ENCODE measurements around the gene SETBP1.
"Not testable (repeated sequence)": the region's sequence is repeated elsewhere in the genome, so short reads cannot be mapped to it uniquely, and the experiment has no call there.

Gene SETBP1

DNA sequence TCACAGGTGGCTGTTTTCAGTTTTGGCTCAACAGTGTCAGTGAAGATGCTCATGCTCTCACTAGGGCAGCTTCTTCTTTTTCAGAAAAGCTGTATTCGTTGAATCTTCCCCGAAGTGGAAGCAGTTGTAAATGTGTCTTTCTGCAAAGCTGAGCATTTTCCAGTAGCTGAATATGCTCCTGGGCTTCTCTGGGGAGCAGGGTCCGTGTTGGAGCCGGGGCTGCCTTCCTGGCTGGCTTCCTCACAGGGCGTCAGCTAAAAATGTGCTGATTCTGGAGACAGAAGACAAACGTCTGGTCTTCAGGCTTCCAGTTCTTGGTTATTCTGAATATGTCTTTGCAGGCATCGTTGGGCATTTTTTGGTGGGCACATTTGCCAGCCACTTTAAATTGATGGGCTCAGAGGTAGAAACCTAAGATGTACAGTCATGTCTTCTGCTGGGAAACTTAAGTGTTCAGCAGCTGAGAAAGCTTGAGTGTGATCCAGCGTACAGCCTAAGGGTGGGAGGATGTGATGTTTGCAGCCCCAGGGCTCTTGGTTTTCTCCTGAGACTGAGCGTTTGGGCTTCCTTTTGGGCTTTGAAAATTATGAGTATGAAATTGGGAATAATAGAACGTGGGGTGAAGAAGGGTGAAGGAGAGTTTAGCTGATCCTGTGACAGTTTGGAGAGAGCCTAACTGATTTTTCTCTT is 19.0 kb downstream of the SETBP1 start:
- H3K4me3 ChIP-seq (ENCODE audit: low read length) = no peak overlapping the region

GRCh38 chr18:44700652-44701051 is 20.0 kb downstream of the SETBP1 start:
- no peak overlapping the region for H3K4me3 ChIP-seq (ENCODE audit: low read length)
- DNase-seq (ENCODE audit: low read depth, low spot score) = no peak

More for the DNA sequence above, 19.0 kb downstream of the SETBP1 start:
- no peak for DNase-seq (ENCODE audit: low read depth, low spot score)

- no peak for DNase-seq (ENCODE audit: low read depth, low spot score)
- H3K4me3 ChIP-seq (ENCODE audit: low read length) = no peak overlapping the region
Measured at GRCh38 chr18:44701227-44701626, 20.5 kb downstream of the SETBP1 start.

DNA sequence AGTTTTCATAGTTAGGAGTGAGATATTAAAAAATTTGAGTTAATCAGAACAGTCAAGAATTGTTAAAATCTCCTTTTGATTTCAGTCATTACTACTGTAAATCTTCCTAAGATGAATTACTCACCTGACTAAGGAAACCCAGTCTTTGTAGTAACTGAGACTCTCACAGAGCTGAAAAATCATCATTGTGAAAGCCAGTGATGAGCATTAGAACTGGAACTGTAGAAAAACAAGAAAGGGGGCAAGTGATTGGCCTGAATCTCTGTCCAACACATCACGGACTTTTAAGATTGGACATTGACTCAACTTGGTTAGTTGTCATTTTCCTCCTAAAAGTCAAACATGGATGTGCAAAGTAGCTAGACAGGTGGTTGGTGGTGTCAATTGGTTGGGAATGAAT is 21.9 kb downstream of the SETBP1 start:
- DNase-seq (ENCODE audit: low read depth, low spot score) = no peak
- no peak overlapping the region for H3K4me3 ChIP-seq (ENCODE audit: low read length)

GRCh38 chr18:44704135-44704789 is 23.6 kb downstream of the SETBP1 start:
- H3K4me3 ChIP-seq (ENCODE audit: low read length) = no peak overlapping the region
- DNase-seq (ENCODE audit: low read depth, low spot score) = no peak

DNA sequence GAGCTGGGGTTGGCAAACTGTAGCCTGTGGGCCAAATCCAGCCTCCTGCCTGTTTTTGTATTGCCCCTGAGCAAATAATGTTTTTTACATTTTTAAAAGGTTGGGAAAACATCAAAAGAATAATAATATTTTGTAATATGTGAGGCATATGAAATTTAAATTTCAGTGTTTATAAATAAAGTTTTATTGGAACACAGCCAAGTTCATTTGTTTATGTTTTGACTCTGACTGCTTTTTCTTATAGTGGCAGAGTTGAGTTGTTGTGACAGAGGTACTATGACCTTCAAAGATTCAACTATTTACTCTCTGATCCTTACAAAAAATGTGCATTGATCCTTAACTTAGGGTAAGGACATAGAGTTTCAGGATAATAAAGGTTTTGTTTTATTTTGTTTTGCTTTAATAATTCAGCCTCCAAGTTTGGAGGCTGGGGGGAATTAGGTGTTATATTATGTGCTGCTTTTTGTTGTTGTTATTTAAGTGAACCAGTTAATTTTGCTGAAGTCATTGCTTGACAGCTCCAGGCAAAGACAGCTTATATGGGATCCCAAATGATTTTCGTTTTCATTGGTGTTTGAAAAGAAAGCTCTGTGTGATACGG is 24.5 kb downstream of the SETBP1 start:
- H3K4me3 ChIP-seq (ENCODE audit: low read length) = no peak overlapping the region
- DNase-seq (ENCODE audit: low read depth, low spot score) = no peak

DNA sequence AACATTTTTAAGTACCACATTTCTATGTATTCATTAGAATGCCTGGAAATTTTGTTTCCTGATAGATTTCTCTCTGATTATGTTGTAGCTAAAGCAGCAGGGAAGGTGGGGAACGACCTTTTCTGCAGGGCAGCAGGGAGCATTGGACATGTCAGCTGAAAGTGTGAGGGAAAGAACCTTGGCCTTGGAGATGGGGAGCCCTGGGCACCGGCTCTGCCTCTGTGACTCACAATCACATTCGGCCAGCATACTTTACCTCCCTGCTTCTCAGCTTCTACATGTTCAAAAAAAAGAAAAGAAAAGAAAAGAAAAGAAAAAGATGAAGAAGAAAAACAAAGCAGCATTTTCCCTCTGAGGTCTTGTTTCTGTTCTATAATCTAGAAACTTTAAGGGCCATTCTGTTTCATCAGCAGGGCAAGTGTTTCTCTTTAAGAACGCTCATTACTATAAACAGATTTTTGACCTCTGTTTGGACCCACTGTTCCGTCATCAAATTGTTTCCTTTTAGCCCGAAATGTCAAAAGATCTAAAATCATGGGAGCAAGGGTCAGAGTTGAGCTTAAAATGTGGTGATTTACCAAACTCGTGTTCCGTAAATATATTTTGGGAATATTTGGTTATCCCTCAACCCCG is 27.9 kb downstream of the SETBP1 start:
- no peak for DNase-seq (ENCODE audit: low read depth, low spot score)
- H3K4me3 ChIP-seq (ENCODE audit: low read length) = no peak overlapping the region

DNA sequence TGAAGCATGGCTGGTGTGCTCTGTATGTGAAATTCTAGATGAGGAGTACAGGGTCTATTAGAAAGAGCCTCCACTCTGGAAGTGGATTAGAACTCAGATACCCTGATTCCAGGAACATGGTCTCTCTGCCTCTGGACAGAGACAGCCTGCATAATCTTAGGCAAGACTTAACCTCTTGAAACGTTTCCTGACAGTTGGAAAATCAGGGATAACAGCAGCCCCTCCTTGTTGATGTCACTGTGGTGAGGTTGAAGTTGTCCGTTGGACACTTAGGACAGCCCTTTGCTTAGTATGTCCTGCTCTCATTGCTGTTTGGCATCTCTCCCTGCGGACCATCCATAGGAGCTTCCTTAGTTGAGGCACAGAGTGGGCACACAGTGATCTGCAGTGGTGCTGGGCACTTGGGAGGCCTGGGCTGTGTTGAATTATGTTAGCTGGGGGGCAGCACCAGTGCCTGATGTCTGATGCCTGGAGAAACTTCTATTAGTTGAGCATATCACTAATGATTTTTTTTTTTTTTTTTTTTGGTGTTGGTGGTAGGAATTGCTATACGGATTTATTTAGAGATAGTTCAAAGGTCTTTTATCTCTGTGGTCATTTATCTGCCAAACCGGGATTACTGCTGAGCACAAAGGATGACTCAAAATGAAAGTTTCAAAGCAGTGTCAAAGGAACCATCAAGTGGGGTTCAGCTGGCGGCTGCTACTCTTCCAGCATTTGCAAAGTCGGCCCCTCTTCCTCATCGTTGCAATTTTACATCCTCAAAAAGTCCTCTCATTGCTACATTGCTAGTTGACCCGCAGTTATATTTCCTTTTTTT is 28.8 kb downstream of the SETBP1 start:
- no peak overlapping the region for H3K4me3 ChIP-seq (ENCODE audit: low read length)

DNA sequence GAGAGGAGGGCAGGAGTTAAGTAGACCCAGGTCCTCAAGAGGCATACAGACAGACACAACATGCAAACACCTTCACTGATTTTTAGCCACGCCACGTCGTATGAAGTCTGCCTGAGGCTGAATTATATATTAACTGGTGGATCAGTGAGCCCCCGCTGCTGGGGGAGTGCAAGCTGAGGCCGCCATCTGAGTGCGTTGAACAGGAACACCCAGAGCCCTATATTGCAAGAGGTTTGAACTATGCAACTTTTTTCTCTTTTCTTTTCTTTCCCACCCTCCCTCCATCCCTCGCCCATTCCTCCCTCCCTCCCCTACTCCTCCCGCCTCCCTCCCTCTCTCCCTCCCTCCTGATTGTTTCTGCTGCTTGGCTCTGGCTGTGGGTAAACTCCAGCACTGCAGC is 30.2 kb downstream of the SETBP1 start:
- DNase-seq (ENCODE audit: low read depth, low spot score) = no peak
- H3K4me3 ChIP-seq (ENCODE audit: low read length) = no peak overlapping the region

More for the DNA sequence above, 28.8 kb downstream of the SETBP1 start:
- no peak for DNase-seq (ENCODE audit: low read depth, low spot score)

GRCh38 chr18:44712025-44712424 is 31.3 kb downstream of the SETBP1 start:
- no peak for DNase-seq (ENCODE audit: low read depth, low spot score)
- no peak overlapping the region for H3K4me3 ChIP-seq (ENCODE audit: low read length)

GRCh38 chr18:44713435-44713834 is 32.7 kb downstream of the SETBP1 start:
- no peak overlapping the region for H3K4me3 ChIP-seq (ENCODE audit: low read length)
- no peak for DNase-seq (ENCODE audit: low read depth, low spot score)

GRCh38 chr18:44714376-44714775 is 33.7 kb downstream of the SETBP1 start:
- no peak for DNase-seq (ENCODE audit: low read depth, low spot score)
- H3K4me3 ChIP-seq (ENCODE audit: low read length) = no peak overlapping the region

- no peak overlapping the region for H3K4me3 ChIP-seq (ENCODE audit: low read length)
- DNase-seq (ENCODE audit: low read depth, low spot score) = no peak
Measured at GRCh38 chr18:44715245-44715644, 34.6 kb downstream of the SETBP1 start.

DNA sequence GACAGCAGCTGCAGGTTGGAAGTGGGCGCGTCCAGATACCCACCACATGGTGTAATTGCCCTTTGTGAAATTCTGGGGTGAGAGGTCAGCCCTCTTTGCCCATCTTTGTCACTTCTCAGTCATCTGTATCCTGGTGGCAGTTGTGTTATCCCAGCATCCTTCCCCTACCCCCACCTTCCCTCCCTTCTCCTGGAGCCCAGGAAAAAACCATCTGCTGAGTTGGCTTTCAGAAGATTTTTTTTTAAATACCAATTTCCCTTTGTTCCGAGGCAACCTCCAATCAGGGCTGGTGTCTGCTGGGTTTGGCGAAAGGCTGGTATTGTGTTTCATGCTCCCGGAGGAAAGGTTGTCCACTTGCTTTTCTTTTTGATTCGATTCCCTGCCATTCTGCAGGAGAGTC is 35.2 kb downstream of the SETBP1 start:
- DNase-seq (ENCODE audit: low read depth, low spot score) = no peak
- no peak overlapping the region for H3K4me3 ChIP-seq (ENCODE audit: low read length)

DNA sequence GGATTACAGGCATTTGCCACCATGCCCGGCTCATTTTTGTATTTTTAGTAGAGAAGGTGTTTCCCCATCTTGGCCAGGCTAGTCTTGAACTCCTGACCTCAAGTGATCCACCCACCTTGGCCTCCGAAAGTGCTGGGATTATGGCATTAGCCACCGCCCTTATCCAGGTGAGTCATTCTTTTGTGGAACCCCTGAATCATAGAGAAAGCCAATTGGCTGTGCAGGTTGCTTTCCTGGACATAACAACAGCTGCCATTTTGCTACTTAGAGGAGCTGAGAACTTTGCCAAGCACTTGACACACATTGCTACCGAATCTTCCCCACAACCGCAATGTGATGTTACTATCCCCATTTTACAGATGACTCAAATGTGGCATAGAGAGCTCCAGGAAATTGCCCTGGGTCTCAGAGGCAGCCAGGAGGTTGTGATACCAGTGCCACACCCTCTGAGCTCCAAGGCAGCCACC is 36.0 kb downstream of the SETBP1 start:
- DNase-seq (ENCODE audit: low read depth, low spot score) = no peak
- H3K4me3 ChIP-seq (ENCODE audit: low read length) = no peak overlapping the region

DNA sequence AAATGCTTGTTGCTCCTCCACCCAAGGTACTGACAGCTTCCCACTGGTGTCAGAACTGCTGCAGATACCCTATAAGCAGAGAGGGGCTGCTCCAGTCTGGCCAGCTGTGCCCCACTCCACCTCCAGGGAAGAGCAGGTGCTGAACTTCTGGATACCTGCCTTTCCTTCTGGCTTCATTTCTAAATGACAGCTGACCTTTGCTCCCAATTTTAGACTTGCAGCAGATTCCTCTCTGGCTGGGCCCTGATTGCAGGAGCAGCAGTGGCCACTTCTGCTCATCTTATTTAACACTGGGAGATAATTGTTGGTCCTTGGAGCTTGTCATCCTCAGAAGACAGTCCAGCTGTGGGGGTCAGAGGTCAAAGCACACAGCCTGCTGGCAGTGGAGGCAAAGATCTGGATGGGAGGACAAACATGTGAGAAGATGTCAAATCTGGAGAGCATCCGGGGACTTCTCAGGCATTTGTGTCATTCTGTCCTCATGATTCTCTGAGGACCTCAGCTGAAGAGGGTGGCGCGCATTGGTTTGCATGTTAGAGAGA is 38.9 kb downstream of the SETBP1 start:
- H3K4me3 ChIP-seq (ENCODE audit: low read length) = no peak overlapping the region
- no peak for DNase-seq (ENCODE audit: low read depth, low spot score)

DNA sequence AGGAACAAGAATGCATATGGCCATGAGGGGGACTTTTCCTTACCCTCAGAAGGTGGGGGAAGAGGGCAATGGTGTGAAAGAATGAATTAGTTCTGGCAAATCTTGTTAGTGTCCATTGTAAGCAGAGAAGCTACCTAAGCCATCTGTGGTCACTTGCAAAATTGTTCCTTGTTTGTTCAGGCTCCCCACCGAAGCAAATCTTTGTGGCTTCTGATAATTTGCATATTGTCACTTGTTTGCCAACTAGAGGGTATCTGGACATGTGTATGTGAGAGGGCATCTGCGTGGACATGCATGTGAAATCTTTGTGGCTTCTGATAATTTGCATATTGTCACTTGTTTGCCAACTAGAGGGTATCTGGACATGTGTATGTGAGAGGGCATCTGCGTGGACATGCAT is 41.1 kb downstream of the SETBP1 start:
- not testable (repeated sequence) for DNase-seq (ENCODE audit: low read depth, low spot score); H3K4me3 ChIP-seq (ENCODE audit: low read length)

DNA sequence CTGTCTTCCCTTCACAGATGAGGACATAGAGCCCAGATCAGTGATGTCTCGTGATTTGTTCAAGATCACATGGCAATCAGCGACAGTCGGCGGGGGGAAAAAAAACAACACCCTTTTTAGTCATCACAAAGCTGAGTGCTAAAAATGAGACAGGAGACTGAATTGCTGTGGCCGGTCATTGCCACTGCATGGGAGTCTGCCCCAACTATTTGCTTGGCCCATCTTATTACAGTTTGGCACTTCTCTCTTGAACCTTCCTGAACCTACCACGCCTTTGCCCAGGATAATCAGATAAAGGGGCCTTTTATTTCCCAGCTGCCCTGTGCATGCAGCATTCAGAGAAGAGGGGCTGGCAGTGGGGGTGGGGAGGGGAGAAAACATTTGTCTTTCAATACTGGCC is 42.7 kb downstream of the SETBP1 start:
- no peak for DNase-seq (ENCODE audit: low read depth, low spot score)
- H3K4me3 ChIP-seq (ENCODE audit: low read length) = no peak overlapping the region

Measured in Jurkat, Clone E6-1 (cell line).